ENCODE measurements around the gene TEAD4.

Gene TEAD4

GRCh38 chr12:2998789-2999264 is 39.6 kb downstream of the TEAD4 start:
- FAIRE-seq: peak; percentile 83
- DNase-seq (ENCODE audit: insufficient read length, low spot score): peak; percentile 80

DNA sequence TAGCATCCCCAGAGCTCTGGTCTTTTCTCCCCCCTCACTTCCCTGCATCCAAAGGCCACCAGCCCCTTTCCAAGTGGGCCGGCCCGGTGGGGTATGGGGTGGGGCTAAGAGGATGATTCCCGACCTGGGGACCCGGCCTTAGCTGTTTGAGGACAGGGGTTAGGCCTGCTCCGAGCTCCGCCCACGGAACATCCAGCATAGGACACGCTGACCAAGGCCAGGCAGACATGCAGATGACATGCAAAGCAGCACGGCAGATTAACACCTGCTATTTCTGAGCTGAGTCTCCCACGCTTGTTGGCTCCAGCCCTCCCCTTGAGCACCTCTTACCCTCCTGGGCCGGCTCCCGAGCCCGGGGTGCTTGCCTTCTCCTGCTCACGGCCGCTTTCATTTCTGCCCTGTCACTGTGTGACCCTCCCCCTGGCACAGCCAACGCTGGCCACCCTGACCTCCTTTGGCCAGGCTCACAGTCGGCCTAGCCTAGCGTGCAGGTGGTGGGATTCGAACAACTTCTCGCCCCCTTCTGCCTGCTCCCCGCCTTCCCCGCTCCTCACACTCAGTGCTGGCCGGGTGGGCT is 40.2 kb downstream of the TEAD4 start:
- DNase-seq (ENCODE audit: insufficient read length, low spot score) (no peak), FAIRE-seq (peak; percentile 55)

- no peak for DNase-seq (ENCODE audit: insufficient read length, low spot score)
- peak; percentile 51 for FAIRE-seq
Observed at GRCh38 chr12:3000548-3001275, 41.5 kb downstream of the TEAD4 start.

DNA sequence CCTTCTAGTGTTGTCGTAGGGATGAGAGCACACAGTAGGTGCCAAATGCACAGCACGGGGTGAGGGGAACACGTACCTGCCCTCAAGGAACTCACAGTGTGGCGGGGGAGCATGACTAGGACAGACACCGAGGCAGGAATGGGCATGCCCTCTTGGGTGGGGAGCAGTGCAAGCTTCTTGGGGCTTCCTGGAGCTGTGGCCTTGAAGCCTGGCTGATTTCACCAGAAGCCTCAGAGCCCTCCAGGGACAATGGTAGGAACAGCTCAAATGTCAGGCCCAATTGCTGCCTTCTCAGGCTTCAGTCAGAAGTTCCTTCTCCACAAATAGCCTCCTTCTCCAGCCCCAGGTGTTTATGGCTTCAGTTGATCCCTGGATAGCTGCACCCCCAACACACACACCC is 43.4 kb downstream of the TEAD4 start:
- DNase-seq (ENCODE audit: insufficient read length, low spot score) (no peak), FAIRE-seq (no peak)

DNA sequence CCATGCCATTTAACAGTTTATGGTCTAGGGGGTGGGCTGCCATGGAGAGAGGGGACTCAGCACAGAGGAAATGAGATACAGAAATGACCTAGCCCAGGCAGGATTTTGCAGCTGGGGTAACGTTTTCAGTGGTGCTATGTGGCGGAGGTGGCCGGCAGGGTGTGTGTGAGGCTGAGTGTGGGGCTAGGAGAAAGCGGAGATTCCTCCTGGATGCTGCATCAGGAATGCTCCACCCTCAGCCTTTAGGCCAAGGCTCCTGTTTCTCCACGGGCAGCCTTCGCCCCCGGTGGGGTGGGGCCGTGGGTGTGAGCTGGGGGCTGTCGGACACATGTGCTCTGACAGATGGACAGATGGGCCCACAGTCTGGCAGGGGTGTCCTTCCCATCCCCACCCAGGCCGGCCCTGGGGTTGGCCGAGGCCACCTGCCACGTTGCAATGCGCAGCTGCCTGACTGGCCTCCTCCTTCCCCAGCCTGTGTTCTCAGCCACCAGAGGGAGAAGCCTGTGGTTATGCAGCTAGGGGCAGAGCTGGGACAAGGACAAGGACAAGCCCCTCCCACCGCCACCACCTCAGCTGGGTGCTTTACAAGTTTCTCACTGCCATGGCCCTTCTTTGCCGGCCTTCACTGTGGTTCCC is 44.3 kb downstream of the TEAD4 start:
- DNase-seq (ENCODE audit: insufficient read length, low spot score) (no peak), FAIRE-seq (peak; percentile 76)

DNA sequence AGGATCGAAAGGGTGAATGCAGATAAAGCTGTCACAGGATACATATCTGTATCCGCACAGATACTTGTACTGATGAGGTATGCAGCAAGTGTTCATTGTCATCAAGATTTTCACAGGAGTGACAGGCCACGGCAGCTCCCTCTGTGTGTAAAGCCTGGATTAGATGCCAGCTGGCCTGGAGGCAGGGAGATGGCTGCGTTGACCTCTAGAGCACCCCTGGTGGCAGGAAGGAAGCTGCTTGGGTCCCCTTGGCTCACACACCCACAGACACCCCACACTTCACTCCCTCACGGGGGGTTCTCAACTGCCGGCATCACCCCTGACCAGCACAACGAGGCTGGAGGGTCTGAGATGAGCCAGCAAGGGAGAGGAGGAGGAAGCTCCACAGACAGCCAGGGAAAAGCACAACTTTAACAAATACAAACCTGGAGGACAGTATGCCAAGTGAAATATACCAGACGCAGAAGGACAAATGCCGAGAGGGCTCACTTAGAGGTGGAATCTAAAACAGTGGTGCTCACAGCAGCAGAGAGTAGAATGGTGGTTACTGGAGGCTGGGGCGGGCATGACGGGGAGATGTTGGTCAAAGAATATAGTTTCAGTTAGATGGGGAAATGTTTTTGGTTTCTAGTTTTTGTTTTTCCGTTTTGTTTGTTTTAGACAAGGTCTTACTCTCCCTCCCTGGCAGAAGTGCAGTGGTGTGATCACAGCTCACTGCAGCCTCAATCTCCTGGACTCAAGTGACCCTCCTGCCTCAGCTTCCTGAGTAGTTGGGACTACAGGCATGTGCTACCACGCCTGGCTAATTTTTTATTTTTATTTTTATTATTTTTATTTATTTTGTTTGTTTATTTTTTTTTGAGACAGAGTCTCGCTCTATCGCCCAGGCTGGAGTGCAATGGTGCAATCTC is 45.7 kb downstream of the TEAD4 start:
- FAIRE-seq: peak; percentile 75
- DNase-seq (ENCODE audit: insufficient read length, low spot score): no peak

- FAIRE-seq (no peak), DNase-seq (ENCODE audit: insufficient read length, low spot score) (no peak)
Observed at GRCh38 chr12:3005736-3006135, 46.5 kb downstream of the TEAD4 start.

DNA sequence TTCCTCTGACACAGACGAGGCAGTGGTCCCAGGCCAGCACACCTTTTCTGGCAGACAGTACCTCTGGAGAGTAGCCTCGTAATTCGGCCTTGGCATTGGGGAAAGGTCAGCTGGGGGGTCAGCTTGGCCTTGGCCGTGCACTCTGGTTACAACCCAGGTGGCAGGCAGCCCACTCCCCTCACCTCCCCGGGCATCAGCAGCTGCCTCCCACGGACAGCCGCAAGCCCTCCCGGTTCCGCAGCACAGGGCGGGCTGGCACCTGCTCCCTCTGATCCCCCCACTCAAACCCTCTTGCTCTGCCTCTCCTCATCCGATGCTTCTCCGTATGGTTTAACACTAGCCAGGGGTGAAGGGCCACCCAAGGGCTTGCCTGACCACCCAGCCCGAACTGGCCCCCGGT is 50.6 kb downstream of the TEAD4 start:
- no peak for FAIRE-seq
- DNase-seq (ENCODE audit: insufficient read length, low spot score): no peak

DNA sequence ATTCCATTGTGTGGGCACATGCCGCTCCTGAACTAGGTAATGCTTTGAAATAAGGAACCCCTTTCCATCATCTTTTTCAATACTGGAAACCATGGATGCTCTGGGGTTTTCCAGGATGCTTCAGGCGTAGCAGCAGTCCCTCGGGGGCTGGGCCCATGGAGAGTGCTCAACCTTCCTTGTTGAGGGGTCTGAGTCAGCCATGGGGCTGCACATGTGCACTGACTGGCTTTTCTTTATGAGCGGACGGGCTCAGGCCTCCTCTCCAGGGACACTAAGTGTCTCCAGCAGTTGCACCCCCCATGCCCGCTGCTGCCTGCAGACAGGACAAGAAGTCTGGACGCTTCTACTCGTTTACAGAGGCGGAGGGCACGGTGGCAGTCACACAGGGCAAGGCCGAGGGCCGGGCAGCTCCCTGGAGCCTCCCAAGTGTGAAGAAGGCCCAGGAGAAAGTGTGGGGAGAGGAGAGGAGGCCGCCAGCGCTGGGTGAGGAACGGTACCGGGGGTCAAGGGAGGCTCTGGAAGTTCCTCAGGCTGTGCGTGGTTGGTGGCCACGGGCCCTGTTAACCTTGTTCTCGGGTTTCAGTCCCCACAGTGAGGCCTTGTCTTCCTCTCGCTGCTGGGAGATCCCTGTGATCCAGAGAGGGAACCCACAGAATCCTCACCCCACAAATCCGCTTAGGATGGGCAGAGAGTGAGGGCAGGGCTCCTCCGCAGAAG is 51.2 kb downstream of the TEAD4 start:
- DNase-seq (ENCODE audit: insufficient read length, low spot score) (no peak), FAIRE-seq (no peak)

DNA sequence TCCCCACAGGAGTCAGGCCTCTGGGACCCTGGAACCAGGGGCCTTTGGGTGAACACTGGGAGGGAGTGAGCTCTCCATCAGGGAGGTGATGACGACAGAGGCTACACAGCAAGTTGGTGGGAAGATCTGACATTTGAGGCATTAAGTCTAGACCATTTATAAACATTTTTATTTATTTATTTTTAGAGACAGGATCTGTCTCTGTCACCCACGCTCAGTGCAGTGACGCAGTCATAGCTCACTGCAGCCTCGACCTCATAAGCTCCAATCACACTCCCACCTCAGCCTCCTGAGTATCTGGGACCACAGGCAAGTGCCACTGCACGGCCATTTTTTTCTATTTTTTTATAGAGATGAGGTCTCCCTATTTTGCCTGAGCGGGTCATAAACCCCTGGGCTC is 53.6 kb downstream of the TEAD4 start:
- DNase-seq (ENCODE audit: insufficient read length, low spot score) (no peak), FAIRE-seq (no peak)

DNA sequence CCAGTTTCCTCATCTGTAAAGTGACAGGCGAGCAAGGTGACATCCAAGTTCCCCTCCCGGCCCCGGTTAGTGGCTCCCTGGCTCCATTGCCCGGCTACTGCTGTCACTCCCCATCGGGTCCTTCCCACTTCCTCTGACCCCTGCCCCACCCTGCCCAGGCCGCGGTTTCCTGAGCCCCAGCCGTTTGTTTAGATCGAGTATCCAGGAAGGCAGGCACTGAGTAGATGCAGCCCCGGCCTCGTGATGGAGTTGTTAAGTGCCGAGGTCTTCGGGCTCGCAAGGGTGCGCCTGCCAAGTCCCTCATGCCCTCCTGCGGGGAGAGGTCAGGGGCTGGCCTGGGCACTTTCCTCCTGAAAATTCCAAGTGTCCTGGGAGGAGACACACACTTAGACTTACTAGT is 55.4 kb downstream of the TEAD4 start:
- DNase-seq (ENCODE audit: insufficient read length, low spot score): no peak
- FAIRE-seq: no peak

- FAIRE-seq (no peak), DNase-seq (ENCODE audit: insufficient read length, low spot score) (no peak)
Observed at GRCh38 chr12:3015356-3015755, 56.2 kb downstream of the TEAD4 start.

DNA sequence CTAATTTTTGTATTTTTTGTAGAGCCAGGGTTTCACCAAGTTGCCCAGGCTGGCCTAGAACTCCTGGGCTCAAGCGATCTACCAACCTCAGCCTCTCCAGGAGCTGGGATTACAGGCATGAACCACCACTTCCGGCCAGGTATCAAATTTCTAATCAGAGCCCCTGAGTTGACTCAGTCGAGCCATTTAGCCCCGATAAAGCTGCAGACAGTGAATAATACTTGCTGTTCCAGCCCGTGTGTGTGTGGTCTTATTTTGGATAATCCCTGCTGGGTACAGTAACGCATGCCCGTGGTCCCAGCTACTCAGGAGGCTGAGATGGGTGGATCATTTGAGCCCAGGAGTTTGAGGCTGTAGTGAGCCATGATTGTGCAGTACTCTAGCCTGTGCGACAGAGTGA is 57.0 kb downstream of the TEAD4 start:
- DNase-seq (ENCODE audit: insufficient read length, low spot score) (peak; percentile 54), FAIRE-seq (no peak)

DNA sequence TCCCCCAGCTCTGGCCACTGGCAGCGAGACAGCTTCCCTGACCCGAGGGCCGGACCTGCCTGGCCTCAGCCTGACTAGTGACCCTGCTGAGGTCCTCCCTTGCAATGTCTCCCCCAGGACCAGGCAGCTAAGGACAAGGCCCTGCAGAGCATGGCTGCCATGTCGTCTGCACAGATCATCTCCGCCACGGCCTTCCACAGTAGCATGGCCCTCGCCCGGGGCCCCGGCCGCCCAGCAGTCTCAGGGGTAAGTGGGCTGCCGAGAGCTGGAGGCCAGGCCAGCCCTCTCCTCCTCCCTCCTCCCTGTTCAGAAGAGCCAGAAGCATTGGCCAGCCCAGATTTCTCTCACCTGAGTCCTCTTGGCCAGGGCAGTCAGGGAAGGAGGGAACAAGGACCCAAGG is 58.1 kb downstream of the TEAD4 start:
- FAIRE-seq (no peak), DNase-seq (ENCODE audit: insufficient read length, low spot score) (no peak)

- FAIRE-seq (no peak), DNase-seq (ENCODE audit: insufficient read length, low spot score) (no peak)
Observed at GRCh38 chr12:3018284-3019004, 59.2 kb downstream of the TEAD4 start.

GRCh38 chr12:3019005-3019680 is 59.9 kb downstream of the TEAD4 start:
- peak; percentile 16 for FAIRE-seq
- no peak for DNase-seq (ENCODE audit: insufficient read length, low spot score)

- DNase-seq (ENCODE audit: insufficient read length, low spot score) (no peak), FAIRE-seq (no peak)
Observed at GRCh38 chr12:3020399-3020798, 61.2 kb downstream of the TEAD4 start.

DNA sequence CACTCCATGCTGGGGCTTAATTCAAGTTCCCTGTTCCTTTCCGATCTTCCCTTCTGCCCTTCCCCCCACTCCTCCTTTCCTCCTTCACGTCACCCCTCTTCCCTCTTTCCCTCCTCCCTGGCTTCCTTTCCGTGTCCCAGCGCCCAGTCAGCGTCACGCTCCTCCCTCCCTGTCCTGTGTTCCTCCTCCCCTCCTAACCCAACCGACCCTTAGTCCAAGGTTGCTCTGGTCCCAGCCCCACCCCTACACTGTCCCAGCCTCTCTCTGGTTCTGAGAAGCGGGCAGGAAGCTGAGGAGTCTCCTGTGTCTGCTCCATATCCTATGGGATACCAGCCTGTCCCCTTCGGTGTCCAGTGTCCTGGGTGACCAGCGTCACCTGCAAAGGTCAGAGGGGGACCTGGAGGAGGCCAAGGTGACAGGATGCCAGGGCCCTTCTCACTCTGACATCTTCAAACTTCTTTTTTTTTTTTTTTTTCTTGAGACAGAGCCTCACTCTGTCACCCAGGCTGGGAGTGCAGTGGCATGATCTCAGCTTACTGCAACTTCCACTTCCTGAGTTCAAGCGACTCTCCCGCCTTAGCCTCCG is 61.7 kb downstream of the TEAD4 start:
- no peak for DNase-seq (ENCODE audit: insufficient read length, low spot score)
- FAIRE-seq: no peak

GRCh38 chr12:3022411-3022810 is 63.2 kb downstream of the TEAD4 start:
- no peak for FAIRE-seq
- no peak for DNase-seq (ENCODE audit: insufficient read length, low spot score)

Data from HTR-8/SVneo (cell line).